SU-DHL-6 (cell line): Measurements from ENCODE around the gene SELENON.
A peak's percentile ranks its signal among the peaks of the same experiment; 100 is the strongest.

Source experiments
- H2AFZ ChIP-seq: fragments of 200-600 bp; sonication (generic); 2 replicates; pipeline ENCODE4 v1.6.1; 2014; ENCODE audit warnings: low read depth, mild to moderate bottlenecking, moderate library complexity, mixed read lengths, antibody characterized with exemption, low read length; ENCODE audit not compliant: severe bottlenecking
- H3F3A ChIP-seq: fragments of 200-600 bp; shearing (Covaris generic); 2 replicates; pipeline ENCODE4 v1.6.0; 2016; ENCODE audit warnings: antibody characterized with exemption, mild to moderate bottlenecking; ENCODE audit not compliant: insufficient read depth
- H3K27ac ChIP-seq: fragments of 200-600 bp; sonication (generic); 2 replicates; pipeline ENCODE4 v1.5.1; 2016; ENCODE audit warnings: low read depth, mild to moderate bottlenecking, low read length, moderate library complexity, mixed read lengths
- H3K27me3 ChIP-seq: fragments of 200-600 bp; sonication (generic), shearing (Covaris generic); 2 replicates; pipeline ENCODE4 v1.6.0; 2014; ENCODE audit warnings: mild to moderate bottlenecking, low read length
- H3K36me3 ChIP-seq: fragments of 200-600 bp; sonication (generic); 2 replicates; pipeline ENCODE4 v1.6.1; 2014; ENCODE audit warnings: mild to moderate bottlenecking, low read length, mixed read lengths
- H3K4me2 ChIP-seq: fragments of 300-600, 200-600 bp; shearing (Covaris generic), sonication (generic); 2 replicates; pipeline ENCODE4 v1.6.0; 2014; ENCODE audit warnings: low read length, low read depth, mild to moderate bottlenecking; ENCODE audit not compliant: poor library complexity, severe bottlenecking
- H3K4me3 ChIP-seq: fragments of 200-600 bp; sonication (generic); 2 replicates; pipeline ENCODE4 v1.5.1; 2014; ENCODE audit warnings: antibody characterized with exemption, low read length, mild to moderate bottlenecking, mixed read lengths; ENCODE audit not compliant: insufficient read depth, poor library complexity, severe bottlenecking
- H3K79me2 ChIP-seq: fragments of 200-600 bp; sonication (generic); 2 replicates; pipeline ENCODE4 v1.6.1; 2014; ENCODE audit warnings: mild to moderate bottlenecking, low read length, moderate library complexity; ENCODE audit not compliant: insufficient read depth
- H3K9ac ChIP-seq: fragments of 200-600 bp; sonication (generic); 2 replicates; pipeline ENCODE4 v1.7.0; 2014; ENCODE audit warnings: mild to moderate bottlenecking, low read length
- H3K9me2 ChIP-seq: fragments of 200-600 bp; sonication (generic); replicated peaks from 2 replicates; pipeline ENCODE4 v1.6.1; 2014; ENCODE audit warnings: low read length; ENCODE audit not compliant: insufficient read depth
- H3K9me3 ChIP-seq: fragments of 200-600 bp; sonication (generic); 2 replicates; pipeline ENCODE4 v1.6.1; 2014; ENCODE audit warnings: low read length, mixed read lengths; ENCODE audit not compliant: insufficient read depth
- H4K20me1 ChIP-seq: fragments of 200-600 bp; sonication (generic); 2 replicates; pipeline ENCODE4 v1.6.1; 2014; ENCODE audit warnings: low read depth, mild to moderate bottlenecking, antibody characterized with exemption, low read length, moderate library complexity, mixed read lengths
- EZH2phosphoT487 ChIP-seq: fragments of 200-600 bp; sonication (generic), shearing (Covaris generic); conservative IDR thresholded peaks from 2 replicates; pipeline ENCODE4 v1.6.1; 2018; ENCODE audit warnings: mild to moderate bottlenecking, antibody characterized with exemption, low read length, moderate library complexity, mixed read lengths
- TF ChIP-seq, protein P1 (sequence below): fragments of 200-600 bp; sonication (generic); IDR thresholded peaks from one replicate; pipeline ENCODE4 v1.5.1; 2017; ENCODE audit warnings: antibody characterized with exemption, mild to moderate bottlenecking, low read length, moderate library complexity; ENCODE audit not compliant: insufficient read depth, poor library complexity, severe bottlenecking

Gene SELENON

GRCh38 chr1:25809929-25810328 is 9.9 kb downstream of the SELENON start:
- Histone ChIP-seq H3K9me2 (no peaks in the 10 kb centered on the region), H2AFZ (no peak overlapping the region), H3K4me2 (no peak overlapping the region), H3K27me3 (no peaks in the 10 kb centered on the region), H3K9me3 (no peaks in the 10 kb centered on the region), H3K4me3 (no peak overlapping the region), H3F3A (no peaks in the 10 kb centered on the region), H3K27ac (no peak overlapping the region), H4K20me1 (no peaks in the 10 kb centered on the region), H3K79me2 (no peaks in the 10 kb centered on the region), H3K9ac (no peak overlapping the region), H3K36me3 (no peaks in the 10 kb centered on the region)
- TF ChIP-seq EZH2phosphoT487, result no peak
- TF ChIP-seq, protein P1, sequence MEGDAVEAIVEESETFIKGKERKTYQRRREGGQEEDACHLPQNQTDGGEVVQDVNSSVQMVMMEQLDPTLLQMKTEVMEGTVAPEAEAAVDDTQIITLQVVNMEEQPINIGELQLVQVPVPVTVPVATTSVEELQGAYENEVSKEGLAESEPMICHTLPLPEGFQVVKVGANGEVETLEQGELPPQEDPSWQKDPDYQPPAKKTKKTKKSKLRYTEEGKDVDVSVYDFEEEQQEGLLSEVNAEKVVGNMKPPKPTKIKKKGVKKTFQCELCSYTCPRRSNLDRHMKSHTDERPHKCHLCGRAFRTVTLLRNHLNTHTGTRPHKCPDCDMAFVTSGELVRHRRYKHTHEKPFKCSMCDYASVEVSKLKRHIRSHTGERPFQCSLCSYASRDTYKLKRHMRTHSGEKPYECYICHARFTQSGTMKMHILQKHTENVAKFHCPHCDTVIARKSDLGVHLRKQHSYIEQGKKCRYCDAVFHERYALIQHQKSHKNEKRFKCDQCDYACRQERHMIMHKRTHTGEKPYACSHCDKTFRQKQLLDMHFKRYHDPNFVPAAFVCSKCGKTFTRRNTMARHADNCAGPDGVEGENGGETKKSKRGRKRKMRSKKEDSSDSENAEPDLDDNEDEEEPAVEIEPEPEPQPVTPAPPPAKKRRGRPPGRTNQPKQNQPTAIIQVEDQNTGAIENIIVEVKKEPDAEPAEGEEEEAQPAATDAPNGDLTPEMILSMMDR, result no peak

DNA sequence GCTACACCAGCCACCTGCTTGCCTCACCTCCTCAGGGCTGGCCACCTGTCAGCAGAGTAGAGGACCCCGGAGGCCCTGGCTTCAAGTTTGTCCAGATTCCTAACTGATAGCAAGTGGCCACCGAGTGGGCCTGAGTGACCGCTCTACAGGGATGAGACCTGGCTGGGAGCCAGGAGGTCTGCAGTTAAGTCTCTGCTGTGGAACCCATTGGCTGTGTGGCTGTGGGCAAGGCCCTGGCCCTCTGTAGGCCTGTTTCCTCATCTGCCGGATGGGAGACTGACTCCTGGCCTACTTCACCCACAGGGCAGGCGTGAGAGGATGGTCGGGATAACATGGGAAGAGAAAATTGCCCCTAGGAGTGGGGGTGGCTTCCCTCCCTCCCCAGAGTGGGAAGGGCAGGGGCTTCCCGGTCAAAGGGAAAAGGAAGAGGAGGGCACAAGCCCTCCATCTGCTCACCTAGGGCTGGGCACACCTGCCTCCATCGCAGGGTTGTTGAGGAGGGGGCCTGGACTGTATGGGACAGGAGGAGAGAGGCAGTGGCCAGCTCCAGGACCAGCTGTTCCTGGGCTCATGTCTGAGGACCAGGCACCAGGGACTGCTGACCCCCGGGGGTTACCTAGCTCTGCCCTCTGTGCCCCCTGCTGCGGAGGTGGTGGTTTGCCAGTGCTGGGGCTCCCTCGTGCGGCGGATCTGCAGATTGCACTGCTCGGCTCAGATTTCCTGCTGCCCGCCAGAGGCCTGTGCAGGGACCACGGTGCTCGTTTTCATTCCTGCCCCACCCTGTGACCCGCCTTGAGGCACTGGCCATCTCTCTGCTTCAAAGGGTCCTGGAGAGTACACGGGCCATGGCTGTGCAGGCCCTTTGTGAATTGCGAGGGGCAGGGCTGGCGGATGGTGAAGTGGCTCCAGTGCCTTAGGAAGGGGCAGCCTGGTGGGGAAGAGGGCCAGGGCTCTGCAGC is 10.6 kb downstream of the SELENON start:
- Histone ChIP-seq H3K79me2 (no peaks in the 10 kb centered on the region), H3K4me2 (no peak overlapping the region), H3K27me3 (no peaks in the 10 kb centered on the region), H2AFZ (no peak overlapping the region), H3F3A (no peaks in the 10 kb centered on the region), H3K9ac (no peak overlapping the region), H3K9me2 (no peaks in the 10 kb centered on the region), H3K4me3 (no peak overlapping the region), H4K20me1 (no peaks in the 10 kb centered on the region), H3K9me3 (no peaks in the 10 kb centered on the region), H3K36me3 (no peaks in the 10 kb centered on the region), H3K27ac (no peak overlapping the region)
- TF ChIP-seq EZH2phosphoT487, result no peak
- TF ChIP-seq, protein P1, result peak; percentile 79

DNA sequence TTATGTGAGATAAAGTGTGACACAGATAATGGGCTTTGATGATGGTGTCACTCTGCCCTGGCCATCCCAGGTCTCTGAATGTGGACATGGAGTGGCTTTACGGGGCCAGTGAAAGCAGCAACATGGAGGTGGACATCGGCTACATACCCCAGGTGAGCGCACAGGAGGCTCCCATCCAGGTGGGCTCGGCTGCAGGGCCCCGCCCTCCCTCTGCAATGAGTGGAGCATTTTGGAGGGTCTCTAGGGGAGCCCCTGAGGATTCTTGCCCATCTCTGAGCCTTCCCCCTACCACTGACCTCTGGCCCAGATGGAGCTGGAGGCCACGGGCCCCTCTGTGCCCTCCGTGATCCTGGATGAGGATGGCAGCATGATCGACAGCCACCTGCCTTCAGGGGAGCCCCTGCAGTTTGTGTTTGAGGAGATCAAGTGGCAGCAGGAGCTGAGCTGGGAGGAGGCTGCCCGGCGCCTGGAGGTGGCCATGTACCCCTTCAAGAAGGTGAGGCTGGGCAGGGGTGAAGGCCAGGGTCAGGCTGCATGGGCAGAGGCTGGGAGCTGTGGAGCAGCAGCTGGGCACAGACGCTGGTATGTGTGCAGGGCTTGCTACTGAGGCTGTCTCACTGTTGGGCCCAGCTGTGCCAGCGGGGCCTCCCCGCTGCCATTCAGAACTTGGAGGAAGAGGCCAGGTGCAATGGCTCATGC is 11.5 kb downstream of the SELENON start:
- Histone ChIP-seq H3K9me3 (no peaks in the 10 kb centered on the region), H3K9ac (no peak overlapping the region), H3K27ac (no peak overlapping the region), H3K27me3 (no peaks in the 10 kb centered on the region), H3F3A (no peaks in the 10 kb centered on the region), H3K79me2 (no peaks in the 10 kb centered on the region), H3K9me2 (no peaks in the 10 kb centered on the region), H4K20me1 (no peaks in the 10 kb centered on the region), H3K36me3 (no peaks in the 10 kb centered on the region), H2AFZ (no peak overlapping the region), H3K4me2 (no peak overlapping the region), H3K4me3 (no peak overlapping the region)
- TF ChIP-seq EZH2phosphoT487, result no peak
- TF ChIP-seq, protein P1, result no peak
